ENCODE measurements around the gene PPP3CA.

The PPP3CA gene

DNA sequence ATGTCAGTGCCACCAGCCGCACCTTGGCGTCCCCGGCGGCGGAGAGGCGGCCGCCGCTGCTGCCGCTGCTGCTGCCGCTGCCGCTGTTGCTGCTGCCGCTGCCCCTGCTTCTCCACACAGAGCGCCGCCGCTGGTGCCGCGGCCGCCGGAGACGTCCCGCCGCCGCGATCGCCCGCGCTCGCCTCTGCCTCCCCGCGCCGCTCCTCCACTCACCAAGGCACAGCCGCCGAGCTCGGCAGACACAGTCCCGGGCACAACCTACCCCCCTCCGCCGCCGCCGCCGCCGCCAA is at the start of gene PPP3CA:
Gene PPP3CA (minus strand): TSS at position 260 of the 290 bp plus-strand sequence.
- no peak for ATAC-seq

DNA sequence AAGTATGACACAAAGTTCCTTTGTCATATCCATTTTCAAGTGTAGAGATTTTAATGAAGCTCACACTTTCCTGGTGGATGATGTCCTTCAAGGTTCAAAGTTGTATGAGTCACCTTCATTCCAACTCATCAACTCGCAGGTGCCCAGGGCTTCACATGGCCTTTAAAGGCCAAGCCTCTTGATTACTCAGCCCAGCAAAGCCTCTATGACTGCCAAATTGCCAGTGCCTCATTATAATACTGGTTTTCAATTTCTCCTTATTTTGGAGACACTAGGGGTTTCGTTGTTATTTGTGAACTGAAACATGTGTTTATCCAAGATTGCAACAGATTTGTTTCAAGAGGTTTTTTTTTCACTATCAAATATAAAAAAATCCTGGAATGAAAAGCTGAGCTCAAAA is 45.9 kb upstream of the PPP3CA start:
- ATAC-seq = no peak

DNA sequence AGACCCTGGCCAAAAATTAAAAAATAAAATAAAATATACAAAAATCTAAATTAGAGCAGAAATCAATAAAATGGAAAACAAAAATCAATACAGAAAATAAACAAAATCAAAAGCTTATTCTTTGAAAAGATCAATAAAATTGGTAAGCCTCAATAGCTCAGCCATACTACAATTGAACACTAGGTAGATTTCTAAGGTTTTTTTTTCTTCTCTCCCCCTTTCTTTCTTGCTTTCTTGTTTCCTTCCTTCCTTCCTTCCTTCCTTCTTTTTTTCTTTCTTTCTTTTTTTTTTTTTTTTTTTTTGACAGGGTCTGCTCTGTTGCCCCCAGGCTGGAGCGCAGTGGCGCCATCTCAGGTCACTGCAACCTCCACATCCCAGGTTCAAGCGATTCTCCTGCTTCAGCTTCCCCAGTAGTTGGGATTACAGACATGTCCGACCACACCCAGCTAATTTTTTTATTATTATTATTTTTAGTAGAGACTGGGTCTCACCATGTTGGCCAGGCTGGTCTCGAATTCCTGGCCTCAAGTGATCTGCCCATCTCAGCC is 23.4 kb upstream of the PPP3CA start:
- ATAC-seq = no peak

DNA sequence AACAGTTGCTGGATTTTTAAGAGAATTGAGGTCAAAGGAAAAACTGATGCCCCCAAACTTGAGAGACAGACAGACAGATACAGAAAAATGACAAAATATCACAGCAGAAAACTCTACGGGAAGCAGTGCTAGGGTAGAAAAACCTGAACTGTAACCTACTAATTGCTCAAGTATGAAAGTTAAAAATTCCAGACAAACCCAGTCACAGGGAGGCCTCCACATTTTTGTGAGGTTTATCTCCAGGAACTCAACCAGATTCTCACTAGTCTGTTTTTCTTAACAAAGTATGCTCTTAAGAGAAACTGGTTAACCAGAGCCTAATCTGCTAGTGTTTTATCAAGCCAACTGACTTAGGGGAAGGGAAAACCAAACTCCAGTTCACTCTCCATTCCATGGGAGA is 19.9 kb upstream of the PPP3CA start:
- no peak for ATAC-seq

DNA sequence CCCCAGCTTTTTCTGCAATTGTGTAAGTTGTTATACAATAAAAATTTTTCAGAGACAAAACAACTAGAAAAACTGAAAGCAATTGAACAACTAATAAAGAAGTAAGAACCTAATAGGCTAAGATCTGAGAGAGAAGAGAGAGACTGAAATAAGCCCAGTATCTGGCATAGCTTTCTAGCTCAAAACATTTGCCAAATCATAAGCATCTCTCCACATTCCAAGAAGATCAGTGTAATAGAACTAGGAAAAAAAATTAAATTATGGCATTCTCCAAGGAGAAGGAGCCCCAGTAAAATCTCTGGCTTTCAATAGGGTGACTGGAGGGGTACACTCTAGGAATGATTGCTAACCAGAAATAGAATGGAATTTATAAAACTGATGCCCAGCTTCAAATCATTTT is 19.0 kb upstream of the PPP3CA start:
- ATAC-seq = no peak

DNA sequence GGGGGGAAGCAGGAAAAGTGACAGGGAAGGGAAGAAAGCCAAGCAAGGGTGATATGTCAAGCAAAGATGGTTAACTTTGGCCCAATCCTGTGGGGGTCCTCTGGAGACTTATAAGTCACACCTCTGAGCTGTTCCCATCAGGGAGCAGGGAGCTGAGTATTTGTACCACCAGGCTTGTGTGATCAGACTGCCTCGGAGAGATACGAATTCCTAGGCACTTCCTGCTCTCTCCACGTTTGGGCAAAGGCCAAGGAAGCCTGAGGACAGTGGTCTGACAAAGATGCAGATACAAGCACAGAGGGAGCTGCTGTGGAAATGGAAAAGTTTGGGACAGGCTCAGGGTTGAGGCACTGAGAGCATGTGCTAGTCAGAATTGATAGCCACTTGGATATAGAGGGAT is 10.4 kb upstream of the PPP3CA start:
- ATAC-seq = no peak

DNA sequence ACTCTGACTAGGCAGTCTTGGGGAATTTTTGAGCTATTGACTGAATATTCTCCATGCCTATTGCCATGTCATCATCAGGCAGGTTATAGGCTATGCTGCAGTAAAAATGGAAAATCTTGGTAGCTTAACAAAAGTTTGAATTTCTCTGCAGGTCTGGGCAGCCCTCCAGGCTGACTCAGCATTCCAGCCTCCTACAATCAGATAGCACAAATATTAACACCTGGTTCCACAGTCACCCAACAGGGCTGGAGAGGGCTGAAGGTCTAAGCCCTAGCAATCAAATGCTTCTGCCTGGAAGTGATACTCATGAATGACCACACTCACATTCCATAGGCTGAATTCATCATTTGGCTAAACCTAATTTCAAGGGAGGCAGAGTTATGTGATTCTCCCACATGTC is 9.6 kb upstream of the PPP3CA start:
- ATAC-seq = no peak

DNA sequence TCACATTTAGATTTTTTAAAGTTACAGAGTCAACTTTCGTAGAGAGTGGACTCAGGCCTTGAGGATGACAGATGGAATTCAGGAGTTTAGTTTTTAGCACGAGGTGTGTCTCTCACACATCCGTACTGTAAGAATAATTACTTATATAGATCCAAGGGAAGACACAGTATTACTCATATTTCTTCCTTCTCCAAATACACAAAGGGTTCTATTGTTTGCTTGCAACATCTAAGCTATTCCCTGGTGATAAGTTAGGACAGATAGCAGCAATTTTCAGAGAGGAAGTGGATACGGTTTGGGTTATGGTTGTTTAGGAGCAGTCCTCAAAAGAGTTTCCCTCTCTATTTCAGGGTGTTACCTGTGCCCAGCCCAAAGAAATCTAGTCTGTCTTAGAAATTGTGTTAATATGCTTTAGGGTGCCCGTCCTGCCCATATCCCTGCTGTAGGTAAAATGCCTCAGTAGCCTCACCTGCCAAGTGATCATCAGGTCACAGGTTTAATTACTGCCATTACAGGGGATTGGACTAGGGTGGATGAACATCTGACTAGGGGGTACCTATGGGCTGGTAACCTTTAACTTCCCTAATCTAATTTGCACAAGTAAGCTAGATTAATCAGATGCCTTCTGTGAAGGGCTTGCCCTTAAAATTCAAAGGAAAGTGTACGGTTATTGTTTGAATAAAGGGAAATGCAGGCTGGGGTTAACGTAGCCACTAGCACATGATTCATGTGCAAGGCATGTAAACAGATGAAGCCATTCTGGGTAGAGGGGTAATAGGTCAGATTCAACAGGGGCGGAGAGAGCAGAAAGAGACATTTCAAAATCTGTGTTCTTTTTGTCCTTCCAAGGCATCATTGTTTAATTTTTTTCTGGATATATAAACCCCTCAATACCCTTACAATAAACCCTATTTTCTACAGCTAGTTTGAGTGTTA is 8.7 kb upstream of the PPP3CA start:
- no peak for ATAC-seq

DNA sequence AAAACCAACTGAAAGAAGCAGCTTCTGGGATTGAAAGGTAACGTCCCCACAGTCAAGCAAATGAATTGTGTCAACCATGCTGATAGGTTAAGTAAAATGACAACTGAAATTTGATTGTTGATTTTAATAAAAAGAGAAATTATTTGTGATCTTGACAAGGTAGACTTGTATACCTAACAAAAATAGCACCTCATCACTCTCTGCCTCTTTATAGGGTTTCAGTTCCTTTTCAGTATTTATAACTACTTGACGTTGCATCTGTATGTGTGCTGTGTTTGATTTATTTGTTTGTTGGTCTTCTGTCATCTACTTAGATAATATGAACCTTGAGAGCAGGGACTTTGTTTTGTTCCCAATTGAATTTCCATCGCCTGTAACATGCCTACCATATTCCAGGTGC is 7.9 kb upstream of the PPP3CA start:
- ATAC-seq = no peak

DNA sequence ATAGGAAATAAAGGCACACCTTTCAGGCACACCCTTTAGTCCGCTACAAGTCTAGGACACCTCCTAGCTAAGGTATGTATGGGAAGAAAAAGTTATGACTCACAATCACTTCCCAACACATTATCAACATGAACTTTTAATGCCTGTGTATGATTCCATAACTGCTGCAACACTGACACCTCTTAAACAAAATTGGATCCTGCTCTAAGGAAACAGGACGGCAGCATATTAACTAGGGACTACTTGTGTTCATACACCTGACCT is 2.4 kb upstream of the PPP3CA start:
- ATAC-seq = no peak

DNA sequence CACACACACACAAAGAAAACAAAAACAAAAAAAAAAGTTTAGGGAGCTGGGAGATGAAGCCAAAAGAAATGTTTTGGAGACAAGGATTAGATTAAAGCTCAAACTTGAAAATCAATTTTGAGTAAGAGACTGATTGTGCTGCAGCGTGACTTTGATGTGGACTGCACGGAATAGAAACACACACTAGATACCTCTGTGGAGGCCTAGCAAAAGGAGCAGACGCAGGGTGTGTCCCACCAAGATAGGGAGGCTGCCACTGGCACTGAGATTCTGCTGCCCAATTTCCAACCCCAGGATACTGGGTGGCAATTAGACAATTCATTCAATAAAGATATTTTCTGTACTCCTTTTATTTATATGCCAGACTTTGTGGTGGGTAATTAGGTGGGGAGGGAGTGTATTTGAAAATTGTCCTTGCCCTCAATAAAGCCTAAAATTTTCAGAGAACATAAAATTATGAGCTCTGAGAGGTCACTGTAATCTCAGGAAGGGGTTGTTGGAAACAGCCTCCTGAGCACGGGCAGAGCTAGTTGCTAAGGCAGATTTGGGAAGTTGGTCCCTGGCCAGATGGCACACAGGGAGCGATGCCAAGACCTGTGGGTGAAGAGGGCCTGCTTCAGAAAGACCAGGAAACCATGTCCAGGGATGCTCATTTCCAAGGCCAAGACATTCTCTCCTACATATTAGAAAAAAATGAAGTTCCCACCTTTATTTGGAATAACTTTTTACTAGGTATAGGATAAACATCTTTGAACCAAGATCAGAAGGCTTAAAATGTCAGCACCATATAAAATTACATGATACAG is 1.9 kb upstream of the PPP3CA start:
- ATAC-seq = no peak

DNA sequence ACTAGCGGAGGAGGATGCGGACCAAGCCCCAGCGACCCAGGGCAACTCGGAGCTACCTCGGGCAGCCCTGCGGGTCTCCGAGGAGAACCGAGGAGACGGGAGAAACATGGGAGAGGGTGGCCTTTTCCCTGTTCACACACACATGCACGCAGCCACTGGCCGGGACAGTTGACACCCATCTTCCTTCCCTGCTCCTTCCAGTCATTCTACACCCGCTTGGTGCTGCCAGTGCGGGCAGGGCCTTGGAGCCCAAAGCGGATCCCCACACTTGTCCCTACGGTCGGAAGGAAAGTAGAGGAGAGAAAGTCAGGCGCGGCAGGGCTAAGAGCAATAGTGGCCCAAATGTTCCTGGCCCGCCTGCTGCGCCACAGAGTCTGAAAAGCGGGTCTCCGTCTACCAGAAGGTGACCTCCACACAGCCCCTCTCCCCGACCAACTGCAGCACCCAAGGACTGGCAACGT is 1.1 kb upstream of the PPP3CA start:
- no peak for ATAC-seq

DNA sequence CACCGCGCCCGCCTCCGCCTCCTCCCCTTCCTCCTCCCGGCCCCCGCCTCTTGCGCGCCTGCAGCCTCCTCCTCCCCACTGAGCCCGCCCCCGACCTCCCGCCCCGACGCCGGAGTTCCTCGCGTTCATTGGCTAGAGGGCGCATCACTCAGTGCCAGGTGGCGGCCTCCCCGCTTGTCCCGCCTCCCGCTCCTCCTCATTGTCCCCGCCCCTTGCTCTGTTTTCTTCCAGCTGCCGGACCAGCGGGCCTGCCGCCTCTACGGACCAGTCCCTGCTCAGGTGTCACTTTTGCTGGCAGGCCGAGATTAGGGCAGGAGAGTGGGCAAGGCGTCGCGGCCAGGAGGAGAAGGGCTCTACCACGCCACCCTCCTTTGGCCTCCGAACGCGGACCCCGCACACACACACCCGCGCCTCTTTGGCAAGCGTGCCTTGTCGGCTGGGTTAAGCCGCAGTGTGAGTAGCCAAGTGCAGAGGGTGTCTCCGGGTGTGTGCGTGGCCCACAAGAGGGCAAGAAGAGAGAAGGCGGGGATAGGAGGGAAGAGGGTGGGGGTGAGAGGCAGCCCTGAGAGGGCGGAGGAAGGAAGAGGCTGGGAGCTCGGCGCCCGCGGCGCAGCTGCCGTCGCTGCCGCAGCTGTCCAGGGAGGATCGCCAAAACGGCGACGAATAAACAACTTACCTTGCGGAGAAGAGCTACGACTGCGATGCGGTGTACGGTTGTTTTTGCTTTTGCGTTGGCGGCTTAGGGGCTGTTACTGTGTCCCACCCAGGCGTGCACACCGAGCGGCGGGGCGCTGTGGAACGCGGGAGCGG is 436 bp upstream of the PPP3CA start:
- peak; percentile 88 to 89 for ATAC-seq

DNA sequence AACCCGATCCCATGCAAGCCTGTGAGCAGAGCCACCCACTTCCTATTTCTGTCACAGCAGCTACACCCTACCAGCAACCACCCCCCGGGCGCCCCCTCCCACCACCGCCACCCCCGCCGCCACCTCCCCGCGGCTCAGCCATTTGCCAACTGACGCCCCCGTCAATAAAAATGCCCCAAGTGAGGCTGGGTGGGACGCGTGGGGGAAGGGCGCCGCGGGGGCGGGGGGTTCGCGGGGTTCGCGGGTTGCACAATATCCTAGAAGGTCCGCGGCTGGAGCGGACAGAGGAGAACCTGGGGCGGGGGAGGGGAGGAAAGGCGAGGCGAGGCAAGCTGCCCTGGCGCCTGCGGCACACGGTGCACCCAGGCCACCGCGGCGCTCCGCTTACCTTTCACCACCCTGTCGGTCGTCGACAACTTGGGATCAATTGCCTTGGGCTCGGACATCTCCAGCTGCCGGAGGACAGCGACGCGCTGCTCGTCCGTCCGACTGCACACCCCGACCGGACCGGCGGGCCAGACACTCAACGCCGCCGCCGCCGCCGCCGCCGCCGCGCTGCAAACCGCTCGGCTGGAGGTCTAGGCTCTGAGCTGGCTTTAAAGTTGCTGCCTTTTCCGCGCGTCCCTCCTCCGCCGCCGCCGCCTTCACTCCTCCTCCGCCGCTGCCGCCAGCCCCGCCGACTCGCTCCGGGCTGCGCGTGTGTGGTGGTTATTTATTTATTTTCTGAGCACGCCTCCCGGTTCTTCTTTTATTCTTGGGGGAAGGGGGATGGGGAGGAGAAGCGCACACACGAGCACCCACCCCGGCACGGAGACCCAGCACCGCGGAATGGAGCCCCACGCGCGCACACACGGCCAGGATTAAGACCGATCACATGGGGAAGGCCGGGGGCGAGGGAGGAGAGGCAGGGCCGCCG is 717 bp downstream of the PPP3CA start:
- ATAC-seq = peak; percentile 4 to 12

DNA sequence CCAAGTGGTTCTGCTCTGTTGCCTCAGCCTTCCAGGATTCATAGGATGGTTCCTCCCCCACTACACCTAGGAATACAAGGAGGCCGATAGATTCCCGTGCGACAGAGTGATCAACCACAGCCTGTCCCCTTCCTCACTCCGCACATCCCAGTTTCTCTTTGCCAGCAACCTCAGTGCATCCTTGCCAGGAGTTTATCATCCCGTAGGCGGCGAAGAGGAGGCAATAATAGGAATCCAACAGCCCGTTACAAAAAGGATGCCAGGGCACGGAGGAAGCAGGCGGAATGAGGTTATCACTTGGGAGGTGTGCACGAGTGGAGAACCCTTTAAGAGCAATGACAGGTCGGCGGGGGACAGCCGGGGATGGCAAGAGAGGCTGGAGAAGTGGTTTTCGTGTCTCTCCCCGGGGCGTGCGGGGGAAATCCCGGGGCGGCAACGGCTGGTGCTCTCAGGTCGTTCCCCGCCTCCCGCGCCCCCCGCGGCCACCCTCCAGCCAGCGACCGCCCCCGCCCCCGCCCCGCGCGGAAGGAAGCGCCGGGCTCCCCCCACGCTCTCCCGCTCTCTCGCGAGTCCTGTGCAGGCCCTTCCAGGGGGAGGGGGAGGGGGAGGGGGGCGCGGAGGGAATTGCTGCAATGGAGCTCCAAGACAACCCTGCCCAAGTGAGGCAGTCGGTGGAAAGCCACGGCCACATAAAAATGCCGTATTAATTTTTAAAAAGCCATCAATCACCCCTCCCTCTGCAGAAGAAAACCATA is 1.6 kb downstream of the PPP3CA start:
- ATAC-seq = no peak

DNA sequence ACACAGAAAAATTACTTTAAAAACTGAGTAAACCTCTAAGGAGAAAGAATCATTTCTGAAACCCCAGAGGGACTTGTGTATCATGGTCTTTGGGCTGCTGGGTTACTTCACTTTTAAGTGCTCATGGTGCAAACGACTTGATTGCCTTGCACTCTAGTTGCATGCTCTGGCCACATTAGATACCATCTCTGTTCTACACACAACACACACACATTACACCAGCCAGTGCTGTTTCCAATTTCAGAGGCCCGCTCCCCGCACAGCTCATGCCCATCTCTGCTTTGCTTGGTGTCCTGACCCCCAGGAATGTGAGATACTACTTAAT is 2.1 kb downstream of the PPP3CA start:
- no peak for ATAC-seq

DNA sequence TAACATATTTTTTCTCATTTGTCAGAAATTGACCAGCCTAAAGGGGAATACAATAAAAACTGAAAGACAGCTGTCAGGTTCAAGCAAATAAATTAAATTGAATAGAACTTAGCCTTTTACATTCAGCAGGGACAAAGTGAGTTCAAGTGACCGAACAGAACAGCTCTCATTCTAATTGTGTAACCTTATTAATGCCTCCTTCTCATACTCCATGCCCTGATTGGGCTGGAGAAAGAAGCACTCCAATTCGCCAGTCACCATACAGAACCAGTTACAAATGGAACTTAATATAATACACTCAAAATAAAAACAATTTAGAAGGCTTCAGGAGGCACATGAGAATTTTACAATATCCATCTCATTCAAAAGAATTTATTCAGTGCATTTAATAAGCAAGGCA is 8.0 kb downstream of the PPP3CA start:
- ATAC-seq = no peak

DNA sequence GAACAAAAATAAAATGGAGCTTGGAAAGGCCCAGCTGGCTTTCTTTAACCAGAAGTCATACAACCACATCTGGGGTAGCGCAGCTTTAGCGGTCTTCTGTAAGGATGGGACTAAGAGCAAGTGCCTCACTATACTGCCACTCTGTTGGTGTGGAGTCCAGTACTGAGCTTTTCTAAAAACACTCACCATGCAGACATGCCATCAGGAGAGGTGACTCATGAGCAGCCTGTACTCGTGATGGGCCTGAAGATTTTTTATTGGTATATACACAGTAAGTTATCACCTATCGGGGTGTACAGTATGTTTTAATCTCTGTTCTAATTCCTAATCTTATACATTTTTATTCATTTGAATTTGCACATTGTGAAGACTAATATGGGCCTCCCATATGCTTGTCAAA is 9.6 kb downstream of the PPP3CA start:
- peak; percentile 13 to 46 for ATAC-seq

DNA sequence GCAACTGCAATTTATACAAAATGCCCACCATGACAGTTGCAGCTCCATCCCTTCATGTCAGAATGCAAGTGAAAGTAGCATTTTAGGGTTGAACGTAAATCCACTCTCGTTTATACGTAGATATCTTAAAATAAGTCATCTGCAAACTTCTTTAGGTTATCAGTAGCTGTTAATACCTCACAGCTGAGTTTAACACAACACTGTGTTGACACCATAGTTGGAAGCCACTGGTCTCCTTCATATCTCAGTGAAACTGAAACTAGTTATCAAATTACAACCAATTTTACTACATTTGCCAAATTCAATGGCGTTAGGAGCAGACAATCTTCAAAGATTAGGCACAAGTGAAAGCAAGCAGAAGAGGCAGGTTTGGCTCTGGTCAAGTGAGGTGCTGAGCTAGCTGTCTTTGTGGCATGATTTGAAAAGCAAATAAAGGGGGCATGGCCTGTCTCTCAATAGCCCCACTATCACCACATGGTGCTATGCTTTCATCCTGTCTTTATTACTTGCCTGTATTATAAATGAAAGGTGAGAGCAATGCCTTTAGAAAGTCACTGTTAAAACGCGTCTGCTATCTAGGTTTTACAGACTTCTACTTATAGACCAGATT is 12.3 kb downstream of the PPP3CA start:
- peak; percentile 26 to 49 for ATAC-seq

DNA sequence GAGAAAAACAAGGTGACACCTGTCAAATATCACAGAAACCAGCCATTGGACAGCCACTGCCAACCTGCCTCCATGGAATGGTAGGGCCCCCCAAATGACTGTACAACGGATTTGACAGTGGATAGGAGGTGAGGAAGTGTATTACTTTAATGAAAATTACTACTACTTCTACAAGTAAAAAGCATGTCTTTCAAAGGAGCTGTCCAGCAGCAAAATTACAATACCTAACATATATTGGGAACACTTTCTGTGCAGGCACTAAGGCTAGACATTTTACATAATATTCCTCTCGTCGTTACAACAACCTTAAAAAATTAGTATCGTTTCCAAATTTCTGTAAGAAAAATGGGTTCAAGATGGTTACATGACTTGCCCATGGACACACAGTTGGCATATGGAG is 14.9 kb downstream of the PPP3CA start:
- no peak for ATAC-seq

DNA sequence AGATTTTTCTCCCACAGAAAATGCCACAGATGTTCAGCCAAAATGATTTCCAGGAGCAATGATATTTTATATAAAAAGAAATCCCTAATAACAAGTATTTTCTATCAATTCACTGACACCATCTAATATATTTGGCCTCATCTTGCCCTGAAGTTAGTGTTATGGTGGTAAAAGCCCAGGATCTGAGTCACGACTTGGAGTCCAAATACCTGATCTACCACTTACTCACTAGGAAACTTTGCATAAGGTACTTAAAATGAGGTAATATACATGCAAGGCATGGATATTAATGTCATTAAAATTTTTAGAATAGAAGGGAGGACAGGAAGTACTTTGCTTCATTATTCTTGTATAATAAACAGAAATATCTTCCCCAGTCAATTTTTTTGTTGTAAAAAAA is 16.3 kb downstream of the PPP3CA start:
- no peak for ATAC-seq

Data from activated CD4-positive, CD25-positive, alpha-beta regulatory T cell treated with anti-CD3 and anti-CD28 coated beads, Interleukin-2, amount 50 U/mL, for 24 hours (primary cell).